Measurements from ENCODE around the gene HLA-DQB1.
A peak's percentile ranks its signal among the peaks of the same experiment; 100 is the strongest.

Gene HLA-DQB1

DNA sequence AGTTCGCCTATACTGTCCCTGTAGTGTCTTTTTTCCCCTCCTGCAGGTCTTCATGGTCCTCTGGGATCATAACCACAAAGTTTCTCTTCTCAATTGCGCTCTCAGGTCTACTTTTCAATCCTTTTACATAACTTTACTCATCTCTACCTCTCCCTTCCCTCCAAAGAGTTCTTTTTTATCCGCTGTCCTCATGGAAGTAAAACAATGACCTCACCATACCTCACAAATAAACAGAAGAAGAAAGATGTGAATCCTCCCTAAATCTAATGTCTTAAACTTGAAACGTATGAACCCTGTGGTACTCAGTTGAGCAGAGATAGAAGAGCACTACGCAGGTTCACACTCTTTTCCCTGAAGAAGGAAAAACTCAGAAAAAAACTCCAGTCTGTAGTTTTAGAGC, 41.3 kb downstream of the HLA-DQB1 start:
- TF ChIP-seq, protein P1, sequence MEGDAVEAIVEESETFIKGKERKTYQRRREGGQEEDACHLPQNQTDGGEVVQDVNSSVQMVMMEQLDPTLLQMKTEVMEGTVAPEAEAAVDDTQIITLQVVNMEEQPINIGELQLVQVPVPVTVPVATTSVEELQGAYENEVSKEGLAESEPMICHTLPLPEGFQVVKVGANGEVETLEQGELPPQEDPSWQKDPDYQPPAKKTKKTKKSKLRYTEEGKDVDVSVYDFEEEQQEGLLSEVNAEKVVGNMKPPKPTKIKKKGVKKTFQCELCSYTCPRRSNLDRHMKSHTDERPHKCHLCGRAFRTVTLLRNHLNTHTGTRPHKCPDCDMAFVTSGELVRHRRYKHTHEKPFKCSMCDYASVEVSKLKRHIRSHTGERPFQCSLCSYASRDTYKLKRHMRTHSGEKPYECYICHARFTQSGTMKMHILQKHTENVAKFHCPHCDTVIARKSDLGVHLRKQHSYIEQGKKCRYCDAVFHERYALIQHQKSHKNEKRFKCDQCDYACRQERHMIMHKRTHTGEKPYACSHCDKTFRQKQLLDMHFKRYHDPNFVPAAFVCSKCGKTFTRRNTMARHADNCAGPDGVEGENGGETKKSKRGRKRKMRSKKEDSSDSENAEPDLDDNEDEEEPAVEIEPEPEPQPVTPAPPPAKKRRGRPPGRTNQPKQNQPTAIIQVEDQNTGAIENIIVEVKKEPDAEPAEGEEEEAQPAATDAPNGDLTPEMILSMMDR (IDR thresholded peaks at IDR 0.05; ENCODE audit: low read depth, low read length) = no peak
- no peak overlapping the region for H3K4me3 ChIP-seq (ENCODE audit: low read depth, low read length)
- DNase-seq (ENCODE audit: low read depth, low spot score) = no peak
- in situ Hi-C loops (cut with HindIII; ENCODE audit: low sequenced_read_pairs) = no loop called here

DNA sequence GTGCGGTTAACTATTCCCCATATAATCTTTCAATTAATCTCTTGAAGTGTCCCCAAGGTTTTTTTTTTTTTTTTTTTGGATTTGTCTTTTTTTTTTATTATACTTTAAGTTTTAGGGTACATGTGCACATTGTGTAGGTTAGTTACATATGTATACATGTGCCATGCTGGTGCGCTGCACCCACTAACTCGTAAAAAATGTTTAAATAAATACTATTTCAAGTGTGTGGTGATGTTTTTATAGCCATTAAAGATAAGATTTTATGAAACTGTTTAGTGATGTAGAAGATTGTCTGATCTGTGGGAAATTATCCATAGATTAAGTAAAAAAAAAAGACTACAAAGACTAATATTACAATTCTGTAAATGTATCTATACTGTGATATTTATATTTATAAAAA, 41.9 kb downstream of the HLA-DQB1 start:
- DNase-seq (ENCODE audit: low read depth, low spot score) = no peak
- TF ChIP-seq, protein P1 (IDR thresholded peaks at IDR 0.05; ENCODE audit: low read depth, low read length) = no peak
- in situ Hi-C loops (cut with HindIII; ENCODE audit: low sequenced_read_pairs) = no loop called here
- H3K4me3 ChIP-seq (ENCODE audit: low read depth, low read length) = no peak overlapping the region

DNA sequence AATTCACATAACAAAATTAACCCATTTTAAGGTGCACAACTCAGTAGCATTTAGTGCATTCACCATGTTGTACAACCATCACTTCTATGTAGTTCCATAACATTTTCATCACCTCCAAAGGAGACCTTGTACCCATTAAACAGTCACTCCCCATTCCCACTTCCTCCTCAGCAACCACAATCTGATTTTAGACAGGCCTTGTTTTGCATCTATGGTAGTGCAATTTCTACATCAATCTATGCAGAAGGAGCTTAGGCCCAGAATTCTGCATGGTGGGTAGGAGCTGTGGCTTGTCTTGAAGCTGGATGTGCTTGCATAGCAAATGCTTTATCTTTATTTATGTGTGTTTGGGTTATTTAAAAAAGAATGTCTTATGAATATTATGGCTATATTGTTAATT, 42.8 kb downstream of the HLA-DQB1 start:
- H3K4me3 ChIP-seq (ENCODE audit: low read depth, low read length) = no peak overlapping the region
- DNase-seq (ENCODE audit: low read depth, low spot score) = no peak
- TF ChIP-seq, protein P1 (IDR thresholded peaks at IDR 0.05; ENCODE audit: low read depth, low read length) = no peak
- in situ Hi-C loops (cut with HindIII; ENCODE audit: low sequenced_read_pairs) = no loop called here

DNA sequence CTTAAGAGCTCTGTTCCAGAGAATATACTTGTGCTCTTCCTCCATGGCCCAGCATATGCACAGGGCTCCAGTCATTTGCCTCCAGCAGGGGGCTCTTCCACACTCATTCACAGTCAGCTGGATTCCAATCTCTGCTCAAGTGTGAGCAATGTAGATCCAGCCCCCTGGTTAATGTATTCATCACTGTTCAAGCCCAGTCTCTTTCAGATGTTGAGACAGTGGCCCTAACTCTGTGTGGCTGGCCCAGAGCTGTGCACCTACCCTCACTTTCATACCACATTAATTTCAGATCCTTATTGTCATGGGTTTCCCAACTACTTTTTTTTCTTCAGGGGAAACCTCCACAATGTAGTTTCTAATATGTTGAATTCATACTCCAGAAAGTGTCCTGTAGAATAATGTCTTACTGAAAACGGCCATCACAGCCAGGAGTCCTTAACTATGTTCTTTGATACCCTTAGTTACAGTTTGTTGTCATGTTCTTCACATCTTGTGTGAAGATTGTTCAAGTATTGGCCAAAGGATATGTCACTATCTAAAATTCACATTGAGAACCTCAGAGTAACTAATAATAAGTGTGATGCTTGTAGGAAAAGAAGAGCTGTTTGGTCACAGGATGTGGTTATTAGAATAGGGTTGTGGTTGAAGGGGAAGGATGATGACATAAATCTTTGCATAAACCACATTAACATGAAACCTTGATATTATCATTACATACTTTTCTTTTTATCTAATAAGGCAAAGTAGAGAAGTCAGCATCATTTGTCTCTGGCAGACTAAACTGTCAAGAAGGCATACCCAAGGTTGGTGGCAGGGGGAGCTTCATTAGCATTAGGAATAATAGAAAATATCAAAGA, 43.7 kb downstream of the HLA-DQB1 start:
- peak; percentile 28 for DNase-seq (ENCODE audit: low read depth, low spot score)

DNA sequence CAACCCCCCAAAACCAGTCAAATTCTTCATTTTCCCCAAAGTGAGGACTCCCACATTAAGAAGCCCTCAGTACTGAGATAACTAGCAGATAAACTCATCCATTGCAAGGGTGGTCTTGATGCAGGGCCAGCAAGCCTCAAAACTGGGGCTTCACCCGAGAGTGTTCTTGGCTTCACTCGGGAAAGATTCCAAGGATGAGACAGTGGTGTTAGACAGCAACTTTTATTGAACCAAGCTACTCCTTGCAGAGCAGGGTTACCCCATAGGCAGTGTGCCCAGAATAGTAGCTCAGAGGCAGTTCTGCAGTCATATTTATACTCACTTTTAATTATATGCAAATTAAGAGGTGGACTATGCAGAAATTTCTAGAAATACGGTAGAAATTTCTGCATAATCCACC, 45.1 kb downstream of the HLA-DQB1 start:
- TF ChIP-seq, protein P1 (IDR thresholded peaks at IDR 0.05; ENCODE audit: low read depth, low read length) = no peak
- no peak overlapping the region for H3K4me3 ChIP-seq (ENCODE audit: low read depth, low read length)
- no peak for DNase-seq (ENCODE audit: low read depth, low spot score)
- in situ Hi-C loops (cut with HindIII; ENCODE audit: low sequenced_read_pairs) = no loop called here

More for the DNA sequence above, 43.7 kb downstream of the HLA-DQB1 start:
- TF ChIP-seq, protein P1 (IDR thresholded peaks at IDR 0.05; ENCODE audit: low read depth, low read length) = peak; percentile 38
- no peak overlapping the region for H3K4me3 ChIP-seq (ENCODE audit: low read depth, low read length)
- in situ Hi-C loops (cut with HindIII; ENCODE audit: low sequenced_read_pairs) = no loop called here

DNA sequence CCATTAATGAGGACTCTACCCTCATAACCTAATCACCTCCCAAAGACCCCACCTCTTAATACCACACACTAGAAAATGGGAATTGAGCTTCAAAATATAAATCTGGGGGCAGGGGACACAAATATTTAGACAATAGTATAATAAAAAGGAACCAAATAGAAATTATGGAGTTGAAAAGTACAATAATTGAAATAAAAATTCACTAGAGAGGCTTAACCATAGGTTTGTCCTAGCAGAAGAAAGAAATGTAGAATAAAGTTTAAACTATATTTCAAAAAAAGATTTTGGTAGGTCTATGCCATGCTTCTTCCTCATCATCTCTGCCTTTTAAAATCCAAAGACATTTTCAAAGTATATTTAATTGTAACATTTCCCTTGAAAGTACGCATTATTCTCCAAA, 48.7 kb downstream of the HLA-DQB1 start:
- TF ChIP-seq, protein P1 (IDR thresholded peaks at IDR 0.05; ENCODE audit: low read depth, low read length) = no peak
- H3K4me3 ChIP-seq (ENCODE audit: low read depth, low read length) = no peak overlapping the region
- no peak for DNase-seq (ENCODE audit: low read depth, low spot score)
- in situ Hi-C loops (cut with HindIII; ENCODE audit: low sequenced_read_pairs) = no loop called here
